ENCODE results near the gene AMER2. TPM values are rescaled to one million over a fixed set of nuclear protein-coding genes. Genes with fewer than 3 reads are reported as not detected.

AMER2 gene
- total and polyA plus RNA-seq, 2 donors from 2014 or later: 0.06 TPM; not detected in 1

DNA sequence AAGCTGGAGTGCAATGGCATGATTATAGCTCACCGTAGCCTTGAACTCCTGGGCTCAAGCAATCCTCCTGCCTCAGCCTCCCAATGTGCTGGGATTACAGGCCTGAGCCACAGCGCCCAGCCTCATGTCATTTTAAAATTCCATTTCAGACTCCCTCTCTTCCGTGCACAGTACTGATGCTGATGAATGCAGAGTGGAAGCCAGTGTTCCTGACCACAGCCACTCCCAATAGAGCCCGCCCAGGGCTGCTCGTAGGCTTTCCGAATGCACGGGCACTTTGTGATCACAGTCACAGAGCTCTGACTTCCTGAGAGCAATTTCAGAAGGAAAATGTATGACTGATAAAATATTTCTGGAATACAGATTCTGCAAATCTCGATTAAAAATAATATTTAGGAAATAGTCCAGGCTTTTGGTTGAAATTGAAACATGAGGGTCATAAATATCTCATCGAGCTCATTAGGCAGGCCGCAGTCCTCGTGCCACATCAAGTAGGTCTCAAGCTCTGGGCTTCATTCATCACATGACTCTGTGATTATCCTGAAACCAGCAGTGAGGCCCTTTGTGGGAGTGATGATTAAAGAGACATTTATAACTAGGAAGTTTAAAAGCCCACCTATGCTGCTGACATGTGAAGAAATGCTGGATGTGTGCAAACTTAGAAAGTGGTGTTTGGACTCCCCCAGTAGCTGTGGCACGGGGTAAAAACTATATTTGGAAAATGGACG, 38.9 kb upstream of the AMER2 start:
- Histone ChIP-seq H3K36me3 (ENCODE audit: control insufficient read depth in 2 of 3, insufficient read depth in 3 of 3, low read length in 3 of 3) (no peaks in the 10 kb centered on the region), H3K4me1 (ENCODE audit: control insufficient read depth in 2 of 3, insufficient read depth in 2 of 3, low read depth in 1 of 3, low read length in 3 of 3) (no peaks in the 10 kb centered on the region), H3K27ac (ENCODE audit: low read depth in 2 of 2, low read length in 2 of 2) (no peak overlapping the region), H3K9ac (ENCODE audit: low read length in 3 of 3) (no peak overlapping the region), H3K9me3 (ENCODE audit: control insufficient read depth in 2 of 3, insufficient read depth in 1 of 3, low read length in 3 of 3) (no peaks in the 10 kb centered on the region), H3K27me3 (ENCODE audit: control insufficient read depth, insufficient read depth, low read length) (no peaks in the 10 kb centered on the region), H3K4me3 (ENCODE audit: low read length in 3 of 3) (no peak overlapping the region)
- DNase-seq (peak in 1 of 5 donors; percentile 10), FAIRE-seq (no peak)
- no peak for TF ChIP-seq CTCF (IDR thresholded peaks at IDR 0.05; ENCODE audit: borderline replicate concordance, extremely low read depth, insufficient read depth)
- intact Hi-C loops (cut with DNase I): no loop called here

GRCh38 chr13:25207291-25207810, 35.3 kb upstream of the AMER2 start:
- no peaks in the 10 kb centered on the region for H3K9me3 ChIP-seq (ENCODE audit: control insufficient read depth in 2 of 3, insufficient read depth in 1 of 3, low read length in 3 of 3)
- DNase-seq: no peak
- no peak overlapping the region for H3K9ac ChIP-seq (ENCODE audit: low read length in 3 of 3)
- intact Hi-C loops (cut with DNase I): no loop called here
- no peak for FAIRE-seq
- no peaks in the 10 kb centered on the region for H3K27me3 ChIP-seq (ENCODE audit: control insufficient read depth, insufficient read depth, low read length)
- H3K36me3 ChIP-seq (ENCODE audit: control insufficient read depth in 2 of 3, insufficient read depth in 3 of 3, low read length in 3 of 3): no peaks in the 10 kb centered on the region
- no peak overlapping the region for H3K27ac ChIP-seq (ENCODE audit: low read depth in 2 of 2, low read length in 2 of 2)
- no peaks in the 10 kb centered on the region for H3K4me1 ChIP-seq (ENCODE audit: control insufficient read depth in 2 of 3, insufficient read depth in 2 of 3, low read depth in 1 of 3, low read length in 3 of 3)
- no peak overlapping the region for H3K4me3 ChIP-seq (ENCODE audit: low read length in 3 of 3)
- no peak for TF ChIP-seq CTCF (IDR thresholded peaks at IDR 0.05; ENCODE audit: borderline replicate concordance, extremely low read depth, insufficient read depth)

DNA sequence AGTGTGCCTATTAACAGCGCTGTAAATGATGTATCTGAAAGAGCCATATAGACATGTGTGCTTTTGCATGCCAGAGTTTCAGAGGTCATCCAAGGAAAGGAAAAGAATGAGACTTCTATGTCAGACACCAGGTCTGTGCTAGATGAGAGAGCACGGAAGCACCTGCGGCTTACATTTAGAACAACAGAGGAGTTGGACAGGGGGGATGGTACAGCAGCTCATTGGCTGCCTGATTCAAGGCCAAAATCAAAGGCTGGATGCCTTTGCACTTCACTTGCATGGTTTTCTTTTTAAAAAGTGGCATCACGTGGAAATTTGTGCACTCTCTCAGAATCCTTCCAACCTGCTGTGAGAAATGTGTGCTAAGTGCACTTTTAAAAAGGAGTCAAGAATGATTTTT, 32.8 kb upstream of the AMER2 start:
- Histone ChIP-seq H3K27ac (ENCODE audit: low read depth in 2 of 2, low read length in 2 of 2) (no peak overlapping the region), H3K36me3 (ENCODE audit: control insufficient read depth in 2 of 3, insufficient read depth in 3 of 3, low read length in 3 of 3) (no peaks in the 10 kb centered on the region), H3K27me3 (ENCODE audit: control insufficient read depth, insufficient read depth, low read length) (no peaks in the 10 kb centered on the region), H3K9me3 (ENCODE audit: control insufficient read depth in 2 of 3, insufficient read depth in 1 of 3, low read length in 3 of 3) (no peaks in the 10 kb centered on the region), H3K9ac (ENCODE audit: low read length in 3 of 3) (no peak overlapping the region), H3K4me1 (ENCODE audit: control insufficient read depth in 2 of 3, insufficient read depth in 2 of 3, low read depth in 1 of 3, low read length in 3 of 3) (no peaks in the 10 kb centered on the region), H3K4me3 (ENCODE audit: low read length in 3 of 3) (no peak overlapping the region)
- FAIRE-seq: no peak
- DNase-seq: no peak
- no peak for TF ChIP-seq CTCF (IDR thresholded peaks at IDR 0.05; ENCODE audit: borderline replicate concordance, extremely low read depth, insufficient read depth)
- intact Hi-C loops (cut with DNase I): no loop called here
